Natural killer cell (primary cell): Measurements from ENCODE around the gene SHROOM2. TPM values are rescaled to one million over a fixed set of nuclear protein-coding genes. Genes with fewer than 3 reads are reported as not detected.

Experiments used
- ATAC-seq, 3 donors: fragments of 150-1000 bp in 2 of 3; fragments of 200-7000 bp in 1 of 3; cut with Tn5 transposase; 1 replicate in 1 of 3; 2 replicates in 2 of 3; pipeline ENCODE4 v1.10.0; 2021; ENCODE audit warnings: mild to moderate bottlenecking in 2 of 3, moderate library complexity in 2 of 3
- DNase-seq, 2 donors: peaks; one replicate each; pipeline versions ENCODE4 v3.0.0 to v3.0.0-alpha.2; 2013 to 2021; ENCODE audit warnings: mixed read lengths in 1 of 2
- H3K27ac ChIP-seq: one replicate; pipeline ENCODE4 v1.5.1; 2013; ENCODE audit warnings: mild to moderate bottlenecking, low read length
- H3K27me3 ChIP-seq: one replicate; pipeline ENCODE4 v1.6.1; 2013; ENCODE audit warnings: low read length; ENCODE audit not compliant: control insufficient read depth, insufficient read depth
- H3K36me3 ChIP-seq: one replicate; pipeline ENCODE4 v1.6.1; 2013; ENCODE audit warnings: low read length; ENCODE audit not compliant: control insufficient read depth, insufficient read depth
- H3K4me1 ChIP-seq: one replicate; pipeline ENCODE4 v1.6.1; 2013; ENCODE audit warnings: low read length; ENCODE audit not compliant: control insufficient read depth, insufficient read depth
- H3K4me3 ChIP-seq: one replicate; pipeline ENCODE4 v1.5.1; 2013; ENCODE audit warnings: low read length
- H3K9me3 ChIP-seq: one replicate; pipeline ENCODE4 v1.6.1; 2013; ENCODE audit warnings: low read length; ENCODE audit not compliant: control insufficient read depth, insufficient read depth
- H3K27ac Mint-ChIP-seq, 2 donors: one replicate each; pipeline ENCODE4 v1.8.0; 2022; ENCODE audit warnings: mild to moderate bottlenecking in 2 of 2, mixed read lengths in 2 of 2, moderate library complexity in 1 of 2
- H3K27me3 Mint-ChIP-seq, 2 donors: one replicate each; pipeline ENCODE4 v1.8.0; 2022; ENCODE audit warnings: low read depth in 2 of 2, mixed read lengths in 2 of 2
- H3K36me3 Mint-ChIP-seq: one replicate; pipeline ENCODE4 v1.8.0; 2022; ENCODE audit warnings: mixed read lengths
- H3K4me1 Mint-ChIP-seq, 2 donors: one replicate each; pipeline ENCODE4 v1.8.0; 2022; ENCODE audit warnings: mixed read lengths in 2 of 2
- H3K4me3 Mint-ChIP-seq: one replicate; pipeline ENCODE4 v1.8.0; 2022; ENCODE audit warnings: mild to moderate bottlenecking, moderate library complexity, mixed read lengths
- H3K9me3 Mint-ChIP-seq, 2 donors: one replicate each; pipeline ENCODE4 v1.8.0; 2022; ENCODE audit warnings: mixed read lengths in 2 of 2
- CTCF ChIP-seq: fragments of 200-600 bp; IDR thresholded peaks from one replicate; pipeline ENCODE4 v1.8.0; 2022; ENCODE audit warnings: antibody characterized with exemption
- WGBS: methylation state at CpG from one replicate; pipeline ENCODE4 v1.1.7; 2013; ENCODE audit warnings: missing lambda C conversion rate; ENCODE audit not compliant: insufficient coverage; 5-methylcytosine and 5-hydroxymethylcytosine counted together
- intact Hi-C: fragments of 100-400 bp; cut with micrococcal nuclease; formaldehyde crosslinking; loops from one replicate; pipeline ENCODE4 v1.14.2; 2022
- total RNA-seq, 4 donors: library from RNA; stranded (reverse); fragments of 120-200 nt in 1 of 4; gene quantifications; one replicate each; pipeline versions ENCODE4 v1.2.3 to v1.2.4, GENCODE V29; 2013 to 2022

Gene SHROOM2
- total RNA-seq, 3 donors from 2014 or later (not counting 1 experiment from before 2014, with no cell fraction given): not detected

- Histone ChIP-seq H3K27ac (no peak overlapping the region), H3K4me1 (peaks cover 10% of the 10 kb centered on the region), H3K27me3 (no peaks in the 10 kb centered on the region), H3K9me3 (no peaks in the 10 kb centered on the region), H3K4me3 (no peak overlapping the region), H3K36me3 (no peaks in the 10 kb centered on the region)
- intact Hi-C loops: no loop called here
- Mint-ChIP-seq H3K36me3 (no peaks in the 10 kb centered on the region), H3K9me3 (no peaks in the 10 kb centered on the region), H3K27me3 (peaks cover 0 to 2% of the 10 kb centered on the region in 2 donors), H3K4me1 (peaks cover 4 to 14% of the 10 kb centered on the region in 2 donors), H3K4me3 (no peak overlapping the region), H3K27ac (no peak overlapping the region)
- TF ChIP-seq CTCF: no peak
- DNase-seq (no peak), ATAC-seq (no peak)
- 18% methylated on average over 10 of the region's 10 CpGs for WGBS
Measured at GRCh38 chrX:9816084-9816700, 30.0 kb downstream of the SHROOM2 start.

GRCh38 chrX:9821572-9821971, 35.3 kb downstream of the SHROOM2 start:
- Mint-ChIP-seq H3K36me3 (no peaks in the 10 kb centered on the region), H3K27ac (no peak overlapping the region), H3K27me3 (peaks cover 0 to 6% of the 10 kb centered on the region in 2 donors), H3K9me3 (no peaks in the 10 kb centered on the region), H3K4me1 (peaks cover 4 to 8% of the 10 kb centered on the region in 2 donors), H3K4me3 (no peak overlapping the region)
- WGBS: 96% methylated on average over 4 of the region's 7 CpGs
- H3K4me1 ChIP-seq: peaks cover 6% of the 10 kb centered on the region
- intact Hi-C loops: no loop called here
- H3K9me3 ChIP-seq: no peaks in the 10 kb centered on the region
- no peak for TF ChIP-seq CTCF
- no peak overlapping the region for H3K4me3 ChIP-seq
- H3K36me3 ChIP-seq: no peaks in the 10 kb centered on the region
- no peaks in the 10 kb centered on the region for H3K27me3 ChIP-seq
- ATAC-seq (no peak), DNase-seq (no peak)
- no peak overlapping the region for H3K27ac ChIP-seq

DNA sequence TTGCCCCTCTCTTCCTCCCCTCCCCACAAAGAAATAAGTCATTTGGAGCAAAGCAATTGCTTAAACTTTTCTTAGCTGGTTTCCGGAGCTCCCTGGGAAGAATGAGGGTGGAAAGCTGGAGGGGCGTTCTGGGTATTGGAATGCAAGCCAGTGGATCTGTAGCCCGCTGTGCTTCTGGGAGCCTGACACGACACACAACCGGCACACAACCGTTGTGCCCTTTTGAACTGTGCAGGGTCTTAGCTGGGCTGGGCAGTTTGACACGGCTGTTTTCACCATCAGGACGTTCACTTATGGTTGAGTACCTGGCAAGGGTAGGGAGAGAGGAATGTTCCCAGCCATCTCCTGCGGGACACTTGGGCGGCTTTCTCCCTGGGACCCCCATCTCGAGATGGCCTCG, 38.3 kb downstream of the SHROOM2 start:
- Histone ChIP-seq H3K4me3 (no peak overlapping the region), H3K36me3 (no peaks in the 10 kb centered on the region), H3K27ac (no peak overlapping the region), H3K4me1 (no peaks in the 10 kb centered on the region), H3K9me3 (no peaks in the 10 kb centered on the region), H3K27me3 (no peaks in the 10 kb centered on the region)
- TF ChIP-seq CTCF: no peak
- no peaks in the 10 kb centered on the region for H3K9me3 Mint-ChIP-seq
- no peak overlapping the region for H3K27ac Mint-ChIP-seq
- no peaks in the 10 kb centered on the region for H3K36me3 Mint-ChIP-seq
- intact Hi-C loops: no loop called here
- H3K4me1 Mint-ChIP-seq: no peaks in the 10 kb centered on the region
- no peak overlapping the region for H3K4me3 Mint-ChIP-seq
- no peak for ATAC-seq
- no peak for DNase-seq
- H3K27me3 Mint-ChIP-seq: peaks cover 0 to 6% of the 10 kb centered on the region in 2 donors
- 83% methylated on average over 8 of the region's 12 CpGs for WGBS
